Fibroblast of lung (primary cell): ENCODE measurements around the gene MRPS34. TPM values are rescaled to one million over a fixed set of nuclear protein-coding genes. Genes with fewer than 3 reads are reported as not detected.

ENCODE experiments used
- DNase-seq, 2 donors: peaks; one replicate each; pipeline versions ENCODE4 v3.0.0 to v3.0.0-alpha.2; 2010; ENCODE audit warnings: low read depth in 2 of 2
- H2AFZ ChIP-seq: 2 replicates; pipeline ENCODE4 v1.5.1; 2012; ENCODE audit warnings: low read length, control low read depth, inconsistent platforms
- H3K27ac ChIP-seq: 2 replicates; pipeline ENCODE4 v1.5.1; 2011; ENCODE audit warnings: low read length, control low read depth; ENCODE audit not compliant: insufficient read depth
- H3K27me3 ChIP-seq: 2 replicates; pipeline ENCODE4 v1.5.1; 2011; ENCODE audit warnings: mild to moderate bottlenecking, low read length; ENCODE audit not compliant: control insufficient read depth, insufficient read depth
- H3K36me3 ChIP-seq: 2 replicates; pipeline ENCODE4 v1.5.1; 2011; ENCODE audit warnings: low read length; ENCODE audit not compliant: control insufficient read depth, insufficient read depth
- H3K4me1 ChIP-seq: 2 replicates; pipeline ENCODE4 v1.5.1; 2011; ENCODE audit warnings: low read length; ENCODE audit not compliant: control insufficient read depth, insufficient read depth; ENCODE audit errors: extremely low read depth
- H3K4me2 ChIP-seq: 2 replicates; pipeline ENCODE4 v1.5.1; 2011; ENCODE audit warnings: low read length, control low read depth; ENCODE audit not compliant: insufficient read depth; ENCODE audit errors: extremely low read depth
- H3K4me3 ChIP-seq, 4 experiments: fragments of 200-600 bp in 1 of 4; sonication (generic) in 1 of 4; replicated peaks in 1 of 4; 2 replicates each; pipeline ENCODE4 v1.5.1; 2011 to 2016; ENCODE audit warnings: low read length in 4 of 4, low read depth in 3 of 4, mild to moderate bottlenecking in 3 of 4, control low read depth in 2 of 4, inconsistent platforms in 1 of 4, mixed read lengths in 1 of 4; ENCODE audit not compliant: insufficient read depth in 1 of 4; ENCODE audit errors: control extremely low read depth in 1 of 4
- H3K79me2 ChIP-seq: 2 replicates; pipeline ENCODE4 v1.5.1; 2012; ENCODE audit warnings: mild to moderate bottlenecking, low read length, inconsistent platforms; ENCODE audit not compliant: control insufficient read depth, insufficient read depth
- H3K9ac ChIP-seq: 2 replicates; pipeline ENCODE4 v1.5.1; 2011; ENCODE audit warnings: mild to moderate bottlenecking, low read length, control low read depth; ENCODE audit not compliant: insufficient read depth
- H3K9me3 ChIP-seq: 2 replicates; pipeline ENCODE4 v1.5.1; 2012; ENCODE audit warnings: low read depth, low read length; ENCODE audit not compliant: control insufficient read depth, insufficient read depth
- H4K20me1 ChIP-seq: 2 replicates; pipeline ENCODE4 v1.5.1; 2011; ENCODE audit warnings: low read length; ENCODE audit not compliant: control insufficient read depth, insufficient read depth; ENCODE audit errors: extremely low read depth
- CTCF ChIP-seq, 2 donors: IDR thresholded peaks in 1 of 2; conservative IDR thresholded peaks in 1 of 2; 1 replicate in 1 of 2; 2 replicates in 1 of 2; pipeline ENCODE4 v1.5.1; 2011 to 2012; ENCODE audit warnings: low read length in 2 of 2, control low read depth in 1 of 2, inconsistent platforms in 1 of 2, low read depth in 1 of 2, mild to moderate bottlenecking in 1 of 2
- EZH2 ChIP-seq: IDR thresholded peaks from 2 replicates; pipeline ENCODE4 v1.5.1; 2012; ENCODE audit warnings: low read length, control low read depth, mild to moderate bottlenecking; ENCODE audit errors: missing control alignments
- polyA plus RNA-seq, 2 donors: library from polyadenylated mRNA; depleted of rRNA in 1 of 2; stranded (reverse) in 1 of 2; unstranded in 1 of 2; fragments of >200 nt; gene quantifications; 2 replicates each; pipeline ENCODE4 v1.2.1, GENCODE V29; 2011 to 2012; ENCODE audit warnings: missing spikeins in 1 of 2
- total RNA-seq: library from RNA; depleted of rRNA; stranded (reverse); fragments of >200 nt; gene quantifications from 2 replicates; pipeline ENCODE4 v1.2.1, GENCODE V29; 2014

Gene MRPS34
- total and polyA plus RNA-seq, 2 donors (not counting 1 experiment from before 2014, with no cell fraction given) = 40.1 to 74.3 TPM

DNA sequence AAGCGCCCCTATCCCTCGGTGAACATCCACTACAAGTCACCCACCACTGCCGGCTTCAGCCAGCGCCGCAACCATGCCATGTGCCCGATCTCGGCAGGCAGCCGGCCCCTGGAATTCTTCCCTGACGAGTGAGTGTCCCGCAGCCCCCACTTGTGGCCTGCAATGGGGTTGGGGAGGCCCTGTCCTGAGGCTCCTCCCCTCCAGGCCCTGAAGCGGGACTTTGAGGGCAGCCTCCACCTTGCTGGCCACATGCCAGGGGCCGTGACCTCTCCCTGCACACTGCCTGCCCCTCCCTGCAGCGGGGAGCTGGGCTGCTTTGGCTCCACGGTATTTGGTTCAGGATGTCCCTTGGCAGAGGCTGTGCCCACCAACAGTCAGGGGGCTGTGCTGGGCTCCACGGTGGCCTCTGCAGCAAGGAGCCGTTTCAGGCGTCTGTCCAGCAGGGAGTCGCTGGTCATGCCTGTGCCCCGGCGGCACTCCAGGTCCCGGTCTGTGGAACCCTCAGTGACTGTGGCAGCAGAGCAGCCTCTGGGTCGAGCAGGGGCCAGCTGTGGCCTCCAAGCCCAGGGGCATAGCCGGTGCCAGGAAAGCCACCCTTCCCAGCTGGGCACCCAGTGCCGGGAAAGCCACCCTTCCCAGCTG lies 9.9 kb downstream of the MRPS34 start:
- H3K27ac ChIP-seq = no peak overlapping the region
- no peak overlapping the region for H3K4me2 ChIP-seq
- H3K79me2 ChIP-seq = no peaks in the 10 kb centered on the region
- no peaks in the 10 kb centered on the region for H3K9me3 ChIP-seq
- H3K4me3 ChIP-seq = no peak overlapping the region
- H3K27me3 ChIP-seq = no peaks in the 10 kb centered on the region
- no peak for DNase-seq
- peaks cover 44% of the 10 kb centered on the region for H3K36me3 ChIP-seq
- H4K20me1 ChIP-seq = no peaks in the 10 kb centered on the region
- no peak overlapping the region for H3K9ac ChIP-seq
- no peak overlapping the region for H2AFZ ChIP-seq
- no peak for TF ChIP-seq CTCF (conservative IDR thresholded peaks at IDR 0.05 in 1 of 2, IDR thresholded peaks at IDR 0.05 in 1 of 2; ENCODE audit: low read depth in 1 of 2, low read length in 2 of 2)
- no peak for TF ChIP-seq EZH2
- H3K4me1 ChIP-seq = no peaks in the 10 kb centered on the region

- TF ChIP-seq EZH2 = no peak
- TF ChIP-seq CTCF (conservative IDR thresholded peaks at IDR 0.05 in 1 of 2, IDR thresholded peaks at IDR 0.05 in 1 of 2; ENCODE audit: low read depth in 1 of 2, low read length in 2 of 2) = no peak
- peaks cover 41% of the 10 kb centered on the region for H3K36me3 ChIP-seq
These were observed 10.6 kb downstream of the MRPS34 start for GRCh38 chr16:1762196-1762878.

GRCh38 chr16:1761751-1762150 lies 11.2 kb downstream of the MRPS34 start:
- Histone ChIP-seq H3K4me2 (no peak overlapping the region), H3K9ac (no peak overlapping the region), H3K36me3 (peaks cover 41% of the 10 kb centered on the region), H2AFZ (no peak overlapping the region), H3K4me3 (no peak overlapping the region), H3K79me2 (no peaks in the 10 kb centered on the region), H4K20me1 (no peaks in the 10 kb centered on the region), H3K4me1 (no peaks in the 10 kb centered on the region), H3K27ac (no peak overlapping the region), H3K9me3 (no peaks in the 10 kb centered on the region), H3K27me3 (no peaks in the 10 kb centered on the region)
- DNase-seq = no peak
- no peak for TF ChIP-seq CTCF (conservative IDR thresholded peaks at IDR 0.05 in 1 of 2, IDR thresholded peaks at IDR 0.05 in 1 of 2; ENCODE audit: low read depth in 1 of 2, low read length in 2 of 2)
- no peak for TF ChIP-seq EZH2

More at GRCh38 chr16:1762196-1762878, 10.6 kb downstream of the MRPS34 start:
- no peak overlapping the region for H3K27ac ChIP-seq
- H3K9ac ChIP-seq = no peak overlapping the region
- H3K4me1 ChIP-seq = no peaks in the 10 kb centered on the region
- H3K4me2 ChIP-seq = no peak overlapping the region
- no peak for DNase-seq
- H3K27me3 ChIP-seq = no peaks in the 10 kb centered on the region
- no peaks in the 10 kb centered on the region for H4K20me1 ChIP-seq
- no peak overlapping the region for H2AFZ ChIP-seq
- no peak overlapping the region for H3K4me3 ChIP-seq
- no peaks in the 10 kb centered on the region for H3K79me2 ChIP-seq
- no peaks in the 10 kb centered on the region for H3K9me3 ChIP-seq
